Muscle layer of duodenum (tissue), 2 donors: ENCODE data around the gene TMC8.

ENCODE experiments used
- H3K27ac ChIP-seq: one replicate; pipeline ENCODE4 v1.7.0; 2013; ENCODE audit warnings: mild to moderate bottlenecking, low read length
- H3K27me3 ChIP-seq: one replicate; pipeline ENCODE4 v1.7.0; 2013; ENCODE audit warnings: low read depth, mild to moderate bottlenecking, control low read depth, low read length
- H3K36me3 ChIP-seq, 2 donors: one replicate each; pipeline ENCODE4 v1.7.0; 2013; ENCODE audit warnings: low read length in 2 of 2, control low read depth in 1 of 2, mild to moderate bottlenecking in 1 of 2; ENCODE audit not compliant: insufficient read depth in 2 of 2, control insufficient read depth in 1 of 2
- H3K4me1 ChIP-seq, 2 donors: one replicate each; pipeline ENCODE4 v1.7.0; 2013; ENCODE audit warnings: low read length in 2 of 2, mild to moderate bottlenecking in 2 of 2, control low read depth in 1 of 2, moderate library complexity in 1 of 2; ENCODE audit not compliant: insufficient read depth in 2 of 2, control insufficient read depth in 1 of 2
- H3K4me3 ChIP-seq, 2 donors: one replicate each; pipeline ENCODE4 v1.7.0; 2013; ENCODE audit warnings: low read length in 2 of 2, low read depth in 1 of 2, mild to moderate bottlenecking in 1 of 2
- H3K9me3 ChIP-seq, 2 donors: one replicate each; pipeline ENCODE4 v1.7.0; 2013; ENCODE audit warnings: low read length in 2 of 2, control low read depth in 1 of 2, mild to moderate bottlenecking in 1 of 2; ENCODE audit not compliant: control insufficient read depth in 1 of 2
- donor health status: healthy.

Gene TMC8

GRCh38 chr17:78140169-78141051, 9.8 kb downstream of the TMC8 start:
- no peaks in the 10 kb centered on the region for H3K36me3 ChIP-seq
- no peaks in the 10 kb centered on the region for H3K9me3 ChIP-seq
- H3K4me1 ChIP-seq = peaks cover 12 to 29% of the 10 kb centered on the region in 2 donors
- H3K27ac ChIP-seq = no peak overlapping the region
- H3K4me3 ChIP-seq = no peak overlapping the region
- H3K27me3 ChIP-seq = no peaks in the 10 kb centered on the region

- Histone ChIP-seq H3K36me3 (no peaks in the 10 kb centered on the region), H3K9me3 (no peaks in the 10 kb centered on the region), H3K4me3 (no peak overlapping the region), H3K27me3 (no peaks in the 10 kb centered on the region), H3K4me1 (peaks cover 14 to 36% of the 10 kb centered on the region in 2 donors), H3K27ac (no peak overlapping the region)
Measured at GRCh38 chr17:78141437-78142118, 11.0 kb downstream of the TMC8 start.

GRCh38 chr17:78142119-78142861, 11.7 kb downstream of the TMC8 start:
- no peak overlapping the region for H3K27ac ChIP-seq
- no peaks in the 10 kb centered on the region for H3K36me3 ChIP-seq
- H3K4me1 ChIP-seq = peaks cover 14 to 36% of the 10 kb centered on the region in 2 donors

GRCh38 chr17:78143214-78144146, 12.9 kb downstream of the TMC8 start:
- H3K4me1 ChIP-seq = peaks cover 14 to 36% of the 10 kb centered on the region in 2 donors
- H3K9me3 ChIP-seq = no peaks in the 10 kb centered on the region
- no peaks in the 10 kb centered on the region for H3K36me3 ChIP-seq
- no peaks in the 10 kb centered on the region for H3K27me3 ChIP-seq
- H3K4me3 ChIP-seq = no peak overlapping the region
- no peak overlapping the region for H3K27ac ChIP-seq

More at GRCh38 chr17:78142119-78142861, 11.7 kb downstream of the TMC8 start:
- Histone ChIP-seq H3K9me3 (no peaks in the 10 kb centered on the region), H3K27me3 (no peaks in the 10 kb centered on the region), H3K4me3 (no peak overlapping the region)

GRCh38 chr17:78144147-78144719, 13.7 kb downstream of the TMC8 start:
- Histone ChIP-seq H3K4me1 (peaks cover 14 to 36% of the 10 kb centered on the region in 2 donors), H3K36me3 (no peaks in the 10 kb centered on the region), H3K4me3 (peak overlapping the region; percentile 21 to 25), H3K27ac (peak overlapping the region; percentile 39), H3K9me3 (no peaks in the 10 kb centered on the region), H3K27me3 (no peaks in the 10 kb centered on the region)

- Histone ChIP-seq H3K36me3 (no peaks in the 10 kb centered on the region), H3K4me1 (peaks cover 14 to 36% of the 10 kb centered on the region in 2 donors), H3K4me3 (peak overlapping the region; percentile 21 to 25), H3K27me3 (no peaks in the 10 kb centered on the region), H3K27ac (peak overlapping the region; percentile 39), H3K9me3 (no peaks in the 10 kb centered on the region)
Measured at GRCh38 chr17:78144736-78145641, 14.4 kb downstream of the TMC8 start.

- Histone ChIP-seq H3K4me3 (no peak overlapping the region), H3K36me3 (no peaks in the 10 kb centered on the region), H3K9me3 (no peaks in the 10 kb centered on the region), H3K27ac (no peak overlapping the region), H3K27me3 (no peaks in the 10 kb centered on the region), H3K4me1 (peaks cover 14 to 28% of the 10 kb centered on the region in 2 donors)
Measured at GRCh38 chr17:78146471-78146869, 15.9 kb downstream of the TMC8 start.

GRCh38 chr17:78146881-78147280, 16.3 kb downstream of the TMC8 start:
- H3K4me1 ChIP-seq = peaks cover 14 to 28% of the 10 kb centered on the region in 2 donors
- H3K27me3 ChIP-seq = no peaks in the 10 kb centered on the region
- H3K9me3 ChIP-seq = no peaks in the 10 kb centered on the region
- H3K4me3 ChIP-seq = no peak overlapping the region
- H3K36me3 ChIP-seq = no peaks in the 10 kb centered on the region
- no peak overlapping the region for H3K27ac ChIP-seq

GRCh38 chr17:78147315-78147998, 16.9 kb downstream of the TMC8 start:
- H3K36me3 ChIP-seq = no peaks in the 10 kb centered on the region
- no peaks in the 10 kb centered on the region for H3K9me3 ChIP-seq
- H3K27me3 ChIP-seq = no peaks in the 10 kb centered on the region
- H3K4me1 ChIP-seq = peaks cover 14 to 28% of the 10 kb centered on the region in 2 donors
- peak overlapping the region; percentile 23 for H3K27ac ChIP-seq
- no peak overlapping the region for H3K4me3 ChIP-seq
